SK-N-MC (cell line): ENCODE measurements around the gene CWC27.
"Not testable (repeated sequence)": the region's sequence is repeated elsewhere in the genome, so short reads cannot be mapped to it uniquely, and the experiment has no call there.

Source experiments
- DNase-seq: peaks from one replicate; pipeline ENCODE4 v3.0.0-alpha.2; 2011; ENCODE audit warnings: low read depth, low spot score
- H3K27ac ChIP-seq: fragments of 200-600 bp; sonication (generic); 2 replicates; pipeline ENCODE4 v1.5.1; 2016; ENCODE audit warnings: mixed run types
- H3K36me3 ChIP-seq: fragments of 200-600 bp; sonication (generic); 2 replicates; pipeline ENCODE4 v1.6.1; 2017; ENCODE audit warnings: antibody characterized with exemption, low read length, mixed read lengths; ENCODE audit not compliant: insufficient read depth
- H3K4me3 ChIP-seq: fragments of 200-600 bp; sonication (generic); 2 replicates; pipeline ENCODE4 v1.5.1; 2016
- H3K9ac ChIP-seq: fragments of 200-600 bp; sonication (generic); 2 replicates; pipeline ENCODE4 v1.8.0; 2017; ENCODE audit warnings: mixed run types, mixed read lengths; ENCODE audit not compliant: insufficient read length
- H3K9me3 ChIP-seq: fragments of 200-600 bp; sonication (generic); 2 replicates; pipeline ENCODE4 v1.6.1; 2017; ENCODE audit warnings: low read depth, mild to moderate bottlenecking, antibody characterized with exemption, low read length, moderate library complexity, mixed read lengths
- EZH2 ChIP-seq: fragments of 200-600 bp; sonication (generic); IDR thresholded peaks from one replicate; pipeline ENCODE4 v1.6.1; 2017; ENCODE audit warnings: antibody characterized with exemption
- FOXP2 ChIP-seq: optimal IDR thresholded peaks from 2 replicates; pipeline ENCODE3; 2011; ENCODE audit warnings: mild to moderate bottlenecking, moderate library complexity; ENCODE audit not compliant: insufficient read depth; ENCODE audit errors: extremely low read length, control extremely low read depth
- POLR2AphosphoS5 ChIP-seq: IDR thresholded peaks from 2 replicates; pipeline ENCODE4 v1.6.1; 2012; ENCODE audit warnings: mild to moderate bottlenecking, low read depth, low read length, borderline replicate concordance

CWC27 gene

GRCh38 chr5:64826541-64826940, 57.8 kb downstream of the CWC27 start:
- DNase-seq, result no peak
- no peak overlapping the region for H3K9ac ChIP-seq
- H3K36me3 ChIP-seq, result peaks cover 5% of the 10 kb centered on the region; the same call in 1 of the 2 replicates
- TF ChIP-seq EZH2 (no peak), POLR2AphosphoS5 (no peak), FOXP2 (no peak)
- H3K9me3 ChIP-seq, result no peaks in the 10 kb centered on the region
- no peak overlapping the region for H3K4me3 ChIP-seq
- H3K27ac ChIP-seq, result no peak overlapping the region

- no peak overlapping the region for H3K4me3 ChIP-seq
- DNase-seq, result no peak
- H3K27ac ChIP-seq, result no peak overlapping the region
- peaks cover 5% of the 10 kb centered on the region; the same call in 1 of the 2 replicates for H3K36me3 ChIP-seq
- H3K9ac ChIP-seq, result no peak overlapping the region
- H3K9me3 ChIP-seq, result no peaks in the 10 kb centered on the region
- TF ChIP-seq POLR2AphosphoS5 (no peak), FOXP2 (no peak), EZH2 (no peak)
These were observed 59.0 kb downstream of the CWC27 start for GRCh38 chr5:64827703-64828102.

GRCh38 chr5:64830650-64831049, 61.9 kb downstream of the CWC27 start:
- not testable (repeated sequence) for H3K27ac ChIP-seq

GRCh38 chr5:64831996-64832395, 63.3 kb downstream of the CWC27 start:
- TF ChIP-seq POLR2AphosphoS5, result no peak
- H3K27ac ChIP-seq, result no peak overlapping the region
- no peaks in the 10 kb centered on the region for H3K9me3 ChIP-seq
- no peak for DNase-seq
- H3K36me3 ChIP-seq, result peaks cover 5% of the 10 kb centered on the region; the same call in 1 of the 2 replicates
- H3K4me3 ChIP-seq, result no peak overlapping the region
- no peak overlapping the region for H3K9ac ChIP-seq

More at GRCh38 chr5:64830650-64831049, 61.9 kb downstream of the CWC27 start:
- H3K9me3 ChIP-seq, H3K36me3 ChIP-seq, DNase-seq, H3K9ac ChIP-seq, H3K4me3 ChIP-seq: not testable (repeated sequence)

GRCh38 chr5:64834037-64834436, 65.3 kb downstream of the CWC27 start:
- TF ChIP-seq POLR2AphosphoS5 (no peak), EZH2 (no peak), FOXP2 (no peak)
- H3K9me3 ChIP-seq, result no peaks in the 10 kb centered on the region
- no peak overlapping the region for H3K9ac ChIP-seq
- H3K27ac ChIP-seq, result no peak overlapping the region
- H3K4me3 ChIP-seq, result no peak overlapping the region
- H3K36me3 ChIP-seq, result no peaks in the 10 kb centered on the region
- no peak for DNase-seq

- Histone ChIP-seq H3K4me3 (no peak overlapping the region), H3K27ac (no peak overlapping the region), H3K9me3 (no peaks in the 10 kb centered on the region), H3K9ac (no peak overlapping the region), H3K36me3 (no peaks in the 10 kb centered on the region)
- DNase-seq, result no peak
- TF ChIP-seq EZH2 (no peak), FOXP2 (no peak), POLR2AphosphoS5 (no peak)
These were observed 65.9 kb downstream of the CWC27 start for GRCh38 chr5:64834611-64835010.

GRCh38 chr5:64835266-64835665, 66.5 kb downstream of the CWC27 start:
- no peak for TF ChIP-seq FOXP2
- Histone ChIP-seq H3K4me3 (no peak overlapping the region), H3K9me3 (no peaks in the 10 kb centered on the region), H3K9ac (no peak overlapping the region), H3K27ac (no peak overlapping the region), H3K36me3 (no peaks in the 10 kb centered on the region)
- no peak for DNase-seq

- Histone ChIP-seq H3K27ac (no peak overlapping the region), H3K4me3 (no peak overlapping the region), H3K36me3 (peaks cover 9% of the 10 kb centered on the region; the same call in 1 of the 2 replicates), H3K9me3 (no peaks in the 10 kb centered on the region), H3K9ac (no peak overlapping the region)
- no peak for DNase-seq
- TF ChIP-seq POLR2AphosphoS5 (no peak), FOXP2 (no peak), EZH2 (no peak)
These were observed 67.5 kb downstream of the CWC27 start for GRCh38 chr5:64836190-64836755.

- TF ChIP-seq POLR2AphosphoS5, result no peak
- no peak for TF ChIP-seq EZH2
- no peak for TF ChIP-seq FOXP2
- Histone ChIP-seq H3K9me3 (no peaks in the 10 kb centered on the region), H3K36me3 (peaks cover 9% of the 10 kb centered on the region; the same call in 1 of the 2 replicates), H3K9ac (no peak overlapping the region), H3K4me3 (no peak overlapping the region), H3K27ac (no peak overlapping the region)
- DNase-seq, result no peak
These were observed 68.1 kb downstream of the CWC27 start for GRCh38 chr5:64836786-64837185.
